ENCODE data around the gene ITGA3. TPM values are rescaled to one million over a fixed set of nuclear protein-coding genes. Genes with fewer than 3 reads are reported as not detected.

ITGA3 gene
- polyA plus RNA-seq, 1 experiment = 184 TPM

- no peaks in the 10 kb centered on the region for H3K27me3 ChIP-seq (ENCODE audit: control insufficient read depth, insufficient read depth, low read length)
- no peak overlapping the region for H3K4me3 ChIP-seq (ENCODE audit: low read depth, low read length)
- DNase-seq (ENCODE audit: low read depth) = no peak
- TF ChIP-seq CTCF (IDR thresholded peaks at IDR 0.05; ENCODE audit: insufficient read depth, low read depth, low read length) = no peak
- ChIA-PET POLR2A (no interaction called here), CTCF (interaction anchor here (0.8 to 3.3 kb wide), 5 partner anchors 10 to 199 kb away, joined by 4 to 15 read pairs (median 5); no protein-coding TSS in a partner anchor)
- H3K36me3 ChIP-seq (ENCODE audit: control insufficient read depth, insufficient read depth, low read length) = peaks cover 10% of the 10 kb centered on the region
Measured at GRCh38 chr17:50099003-50099402, 43.1 kb downstream of the ITGA3 start.

GRCh38 chr17:50100480-50100883, 44.6 kb downstream of the ITGA3 start:
- Histone ChIP-seq H3K4me3 (ENCODE audit: low read depth, low read length) (no peak overlapping the region), H3K27me3 (ENCODE audit: control insufficient read depth, insufficient read depth, low read length) (no peaks in the 10 kb centered on the region), H3K36me3 (ENCODE audit: control insufficient read depth, insufficient read depth, low read length) (peaks cover 13% of the 10 kb centered on the region)
- TF ChIP-seq CTCF (IDR thresholded peaks at IDR 0.05; ENCODE audit: insufficient read depth, low read depth, low read length) = no peak
- ChIA-PET CTCF (interaction anchor here (1.1 to 4.2 kb wide), 9 partner anchors 8 to 248 kb away, joined by 3 to 17 read pairs (median 6); no protein-coding TSS in a partner anchor), POLR2A (no interaction called here)
- DNase-seq (ENCODE audit: low read depth) = no peak

- no peak for DNase-seq (ENCODE audit: low read depth)
- H3K36me3 ChIP-seq (ENCODE audit: control insufficient read depth, insufficient read depth, low read length) = peaks cover 18% of the 10 kb centered on the region
- TF ChIP-seq CTCF (IDR thresholded peaks at IDR 0.05; ENCODE audit: insufficient read depth, low read depth, low read length) = no peak
- no peaks in the 10 kb centered on the region for H3K27me3 ChIP-seq (ENCODE audit: control insufficient read depth, insufficient read depth, low read length)
- ChIA-PET CTCF (interaction anchor here (1.1 to 4.2 kb wide), 10 partner anchors 8 to 248 kb away, joined by 3 to 17 read pairs (median 6); no protein-coding TSS in a partner anchor), POLR2A (no interaction called here)
- H3K4me3 ChIP-seq (ENCODE audit: low read depth, low read length) = no peak overlapping the region
Measured at GRCh38 chr17:50100921-50101345, 45.0 kb downstream of the ITGA3 start.

- ChIA-PET CTCF (interaction anchor here (1.4 to 4.2 kb wide), 6 partner anchors 10 to 196 kb away, joined by 3 to 17 read pairs (median 7); no protein-coding TSS in a partner anchor), POLR2A (no interaction called here)
- no peak; the same call in 1 of the 2 replicates for TF ChIP-seq CTCF (IDR thresholded peaks at IDR 0.05; ENCODE audit: insufficient read depth, low read depth, low read length)
- H3K36me3 ChIP-seq (ENCODE audit: control insufficient read depth, insufficient read depth, low read length) = peaks cover 20% of the 10 kb centered on the region
- no peaks in the 10 kb centered on the region for H3K27me3 ChIP-seq (ENCODE audit: control insufficient read depth, insufficient read depth, low read length)
- H3K4me3 ChIP-seq (ENCODE audit: low read depth, low read length) = no peak overlapping the region
- no peak for DNase-seq (ENCODE audit: low read depth)
Measured at GRCh38 chr17:50101346-50102163, 45.6 kb downstream of the ITGA3 start.

GRCh38 chr17:50102164-50102991, 46.5 kb downstream of the ITGA3 start:
- H3K36me3 ChIP-seq (ENCODE audit: control insufficient read depth, insufficient read depth, low read length) = peaks cover 24% of the 10 kb centered on the region
- no peak for TF ChIP-seq CTCF (IDR thresholded peaks at IDR 0.05; ENCODE audit: insufficient read depth, low read depth, low read length)
- H3K27me3 ChIP-seq (ENCODE audit: control insufficient read depth, insufficient read depth, low read length) = no peaks in the 10 kb centered on the region
- CTCF ChIA-PET = interaction anchor here (0.7 to 4.2 kb wide), 5 partner anchors 8 to 66 kb away, joined by 3 to 17 read pairs (median 8); partner anchors contain the start of gene PDK2
- POLR2A ChIA-PET = no interaction called here
- DNase-seq (ENCODE audit: low read depth) = no peak
- H3K4me3 ChIP-seq (ENCODE audit: low read depth, low read length) = no peak overlapping the region
